OCI-LY3 (cell line): ENCODE measurements around the gene RENBP.

Source experiments
- H2AFZ ChIP-seq: fragments of 200-600, 300-600 bp; shearing (Covaris generic); 2 replicates; pipeline ENCODE4 v1.6.0; 2014; ENCODE audit warnings: antibody characterized with exemption, low read depth, low read length
- H3K27ac ChIP-seq: fragments of 200-600, 300-600 bp; sonication (generic); 2 replicates; pipeline ENCODE4 v1.5.1; 2014; ENCODE audit warnings: mild to moderate bottlenecking, low read length, moderate library complexity, mixed read lengths
- H3K27me3 ChIP-seq: fragments of 200-600, 300-600 bp; sonication (generic); 2 replicates; pipeline ENCODE4 v1.6.1; 2014; ENCODE audit warnings: low read depth, low read length, mixed read lengths
- H3K36me3 ChIP-seq: fragments of 200-600, 300-600 bp; sonication (generic); replicated peaks from 2 replicates; pipeline ENCODE3; 2014; ENCODE audit warnings: low read depth, low read length, mixed read lengths
- H3K4me1 ChIP-seq: fragments of 300-600, 200-600 bp; sonication (generic); 2 replicates; pipeline ENCODE4 v1.6.1; 2014; ENCODE audit warnings: low read length, mixed read lengths
- H3K4me2 ChIP-seq: fragments of 200-600, 300-600 bp; sonication (generic); 2 replicates; pipeline ENCODE4 v1.6.1; 2014; ENCODE audit warnings: low read length, mixed read lengths
- H3K4me3 ChIP-seq: fragments of 300-600, 200-600 bp; sonication (generic); 2 replicates; pipeline ENCODE4 v1.5.1; 2014; ENCODE audit warnings: antibody characterized with exemption, mild to moderate bottlenecking, low read length, moderate library complexity
- H3K79me2 ChIP-seq: fragments of 300-600, 200-600 bp; shearing (Covaris generic); 2 replicates; pipeline ENCODE4 v1.6.1; 2014; ENCODE audit warnings: mild to moderate bottlenecking, low read length, mixed read lengths
- H3K9ac ChIP-seq: fragments of 300-600, 200-600 bp; shearing (Covaris generic); 2 replicates; pipeline ENCODE4 v1.6.0; 2014; ENCODE audit warnings: mild to moderate bottlenecking, low read length, moderate library complexity
- H3K9me3 ChIP-seq: fragments of 200-600, 300-600 bp; shearing (Covaris generic); 2 replicates; pipeline ENCODE4 v1.6.1; 2014; ENCODE audit warnings: low read length, mixed read lengths; ENCODE audit not compliant: insufficient read depth
- H4K20me1 ChIP-seq: fragments of 200-600, 300-600 bp; sonication (generic); 2 replicates; pipeline ENCODE4 v1.6.1; 2016; ENCODE audit warnings: low read length, mixed read lengths; ENCODE audit not compliant: insufficient read depth
- CTCF ChIP-seq: fragments of 200-600, 300-600 bp; sonication (generic); IDR thresholded peaks from 2 replicates; pipeline ENCODE4 v1.5.1; 2014; ENCODE audit warnings: antibody characterized with exemption, low read length, low read depth
- EZH2phosphoT487 ChIP-seq: fragments of 200-600 bp; shearing (Covaris generic); IDR thresholded peaks from 2 replicates; pipeline ENCODE4 v1.6.1; 2018; ENCODE audit warnings: antibody characterized with exemption, mixed run types, low read depth

RENBP gene

GRCh38 chrX:153954558-153955227 is 10.2 kb upstream of the RENBP start:
- peaks cover 51% of the 10 kb centered on the region for H3K36me3 ChIP-seq
- no peak overlapping the region for H3K27ac ChIP-seq
- no peak for TF ChIP-seq CTCF
- TF ChIP-seq EZH2phosphoT487 = no peak
- no peaks in the 10 kb centered on the region for H3K27me3 ChIP-seq
- H3K9me3 ChIP-seq = no peaks in the 10 kb centered on the region
- H3K4me1 ChIP-seq = peaks cover 8% of the 10 kb centered on the region
- no peak overlapping the region for H3K4me3 ChIP-seq
- H3K9ac ChIP-seq = no peak overlapping the region
- H3K4me2 ChIP-seq = no peak overlapping the region
- no peaks in the 10 kb centered on the region for H4K20me1 ChIP-seq
- H2AFZ ChIP-seq = no peak overlapping the region
- peaks cover 8% of the 10 kb centered on the region; the same call in 1 of the 2 replicates for H3K79me2 ChIP-seq

- H3K27ac ChIP-seq = no peak overlapping the region
- no peak overlapping the region for H2AFZ ChIP-seq
- H3K79me2 ChIP-seq = peaks cover 8% of the 10 kb centered on the region; the same call in 1 of the 2 replicates
- no peak overlapping the region for H3K4me3 ChIP-seq
- H3K9ac ChIP-seq = no peak overlapping the region
- TF ChIP-seq CTCF = no peak
- TF ChIP-seq EZH2phosphoT487 = no peak
- H3K4me1 ChIP-seq = peaks cover 8% of the 10 kb centered on the region
- H3K4me2 ChIP-seq = no peak overlapping the region
- H3K36me3 ChIP-seq = peaks cover 55% of the 10 kb centered on the region
- no peaks in the 10 kb centered on the region for H3K27me3 ChIP-seq
- no peaks in the 10 kb centered on the region for H3K9me3 ChIP-seq
- no peaks in the 10 kb centered on the region for H4K20me1 ChIP-seq
These were observed 9.6 kb upstream of the RENBP start for GRCh38 chrX:153953892-153954557.

- H3K9ac ChIP-seq = peak overlapping the region; percentile 60; the same call in 1 of the 2 replicates
- H3K4me2 ChIP-seq = peak overlapping the region; percentile 49
- peak overlapping the region; percentile 77 for H3K27ac ChIP-seq
- H2AFZ ChIP-seq = no peak overlapping the region
- no peaks in the 10 kb centered on the region for H4K20me1 ChIP-seq
- H3K4me1 ChIP-seq = peaks cover 8% of the 10 kb centered on the region
- no peak for TF ChIP-seq EZH2phosphoT487
- TF ChIP-seq CTCF = peak; percentile 83
- H3K4me3 ChIP-seq = no peak overlapping the region
- H3K9me3 ChIP-seq = no peaks in the 10 kb centered on the region
- H3K27me3 ChIP-seq = no peaks in the 10 kb centered on the region
- peaks cover 8% of the 10 kb centered on the region; the same call in 1 of the 2 replicates for H3K79me2 ChIP-seq
- H3K36me3 ChIP-seq = peaks cover 55% of the 10 kb centered on the region
These were observed 8.9 kb upstream of the RENBP start for GRCh38 chrX:153953342-153953830.

GRCh38 chrX:153952373-153953026 is 8.1 kb upstream of the RENBP start:
- Histone ChIP-seq H3K4me2 (no peak overlapping the region), H3K4me1 (peaks cover 8% of the 10 kb centered on the region), H3K4me3 (no peak overlapping the region), H3K9ac (no peak overlapping the region; the same call in 1 of the 2 replicates), H3K27ac (peak overlapping the region; percentile 77), H3K9me3 (no peaks in the 10 kb centered on the region), H3K36me3 (peaks cover 55% of the 10 kb centered on the region), H2AFZ (no peak overlapping the region), H3K79me2 (peaks cover 8% of the 10 kb centered on the region; the same call in 1 of the 2 replicates), H4K20me1 (no peaks in the 10 kb centered on the region), H3K27me3 (no peaks in the 10 kb centered on the region)
- TF ChIP-seq EZH2phosphoT487 (no peak), CTCF (no peak)
